IMR-90 (cell line): Measurements from ENCODE around the gene GCC2.

Experiments
- CEBPB ChIP-seq: IDR thresholded peaks from 2 replicates; pipeline ENCODE4 v1.6.1; 2012; ENCODE audit warnings: low read depth, low read length, improper control_type of control experiment
- CHD1 ChIP-seq: IDR thresholded peaks from 2 replicates; pipeline ENCODE4 v1.6.1; 2012; ENCODE audit warnings: low read depth, low read length, improper control_type of control experiment
- CTCF ChIP-seq: conservative IDR thresholded peaks from 2 replicates; pipeline ENCODE4 v1.5.1; 2012; ENCODE audit warnings: mild to moderate bottlenecking, low read depth, low read length, improper control_type of control experiment
- POLR2A ChIP-seq: IDR thresholded peaks from 2 replicates; pipeline ENCODE4 v1.6.1; 2012; ENCODE audit warnings: mild to moderate bottlenecking, low read depth, low read length
- RAD21 ChIP-seq: IDR thresholded peaks from 2 replicates; pipeline ENCODE4 v1.6.1; 2012; ENCODE audit warnings: low read length, improper control_type of control experiment

- TF ChIP-seq RAD21 (no peak), CTCF (no peak), CEBPB (no peak), CHD1 (no peak), POLR2A (no peak)
Measured at GRCh38 chr2:108547606-108548005, 98.6 kb downstream of the GCC2 start.
